WTC11 (cell line): ENCODE data around the gene DTX4. TPM values are rescaled to one million over a fixed set of nuclear protein-coding genes. Genes with fewer than 3 reads are reported as not detected.

Experiments used
- ATAC-seq: fragments of 200-7000 bp; cut with Tn5 transposase; 2 replicates; pipeline ENCODE4 v1.10.0; 2021; ENCODE audit warnings: mild to moderate bottlenecking, moderate library complexity
- CTCF ChIA-PET: fragments of 300-600 bp; sonication (Branson Sonifier 250); formaldehyde crosslinking; loops from one replicate; lab custom pipeline; 2021; ENCODE audit warnings: antibody characterized with exemption; lab: Charles Lee
- POLR2A ChIA-PET: fragments of 350-600 bp; sonication (Branson Sonifier 250); formaldehyde crosslinking; loops from one replicate; lab custom pipeline; 2021; ENCODE audit warnings: antibody characterized with exemption; lab: Charles Lee
- DNase-seq: peaks from one replicate; pipeline ENCODE4 v3.0.0; 2021; ENCODE audit warnings: low spot score
- H3K27ac Mint-ChIP-seq: 2 replicates; pipeline ENCODE4 v1.8.0; 2021; ENCODE audit warnings: mixed read lengths
- H3K27me3 Mint-ChIP-seq: 2 replicates; pipeline ENCODE4 v1.8.0; 2021; ENCODE audit warnings: low read depth, mild to moderate bottlenecking, moderate library complexity, mixed read lengths
- H3K36me3 Mint-ChIP-seq: 2 replicates; pipeline ENCODE4 v1.8.0; 2021; ENCODE audit warnings: mixed read lengths
- H3K4me1 Mint-ChIP-seq: 2 replicates; pipeline ENCODE4 v1.8.0; 2022; ENCODE audit warnings: mixed read lengths
- H3K4me3 Mint-ChIP-seq: 2 replicates; pipeline ENCODE4 v1.8.0; 2021; ENCODE audit warnings: mild to moderate bottlenecking, moderate library complexity, mixed read lengths
- H3K9me3 Mint-ChIP-seq: 2 replicates; pipeline ENCODE4 v1.8.0; 2021; ENCODE audit warnings: mixed read lengths
- CREB1 ChIP-seq: sonication (generic); formaldehyde crosslinking; IDR thresholded peaks from 2 replicates; pipeline ENCODE4 v1.8.0; 2023; ENCODE audit warnings: mild to moderate bottlenecking, missing genetic modification reagents
- ELF4 ChIP-seq: sonication (generic); formaldehyde crosslinking; IDR thresholded peaks from 2 replicates; pipeline ENCODE4 v1.8.1; 2022; ENCODE audit warnings: low read depth, mild to moderate bottlenecking, moderate library complexity, missing genetic modification reagents
- EMX1 ChIP-seq: fragments of 250-450 bp; sonication (Bioruptor Pico); IDR thresholded peaks from 2 replicates; pipeline ENCODE4 v1.8.0; 2021; ENCODE audit warnings: mild to moderate bottlenecking
- ERG ChIP-seq: fragments of 250-450 bp; sonication (Bioruptor Pico); IDR thresholded peaks from 2 replicates; pipeline ENCODE4 v1.8.0; 2021; ENCODE audit warnings: mild to moderate bottlenecking
- FOXP1 ChIP-seq: sonication (generic); formaldehyde crosslinking; IDR thresholded peaks from 2 replicates; pipeline ENCODE4 v1.8.0; 2022; ENCODE audit warnings: missing genetic modification reagents, mild to moderate bottlenecking, moderate library complexity, borderline replicate concordance
- GRHL2 ChIP-seq: fragments of 250-450 bp; sonication (Bioruptor Pico); IDR thresholded peaks from 2 replicates; pipeline ENCODE4 v1.8.0; 2022; ENCODE audit warnings: mild to moderate bottlenecking, moderate library complexity; ENCODE audit not compliant: insufficient replicate concordance, severe bottlenecking
- GTF2I ChIP-seq: fragments of 250-450 bp; sonication (Bioruptor Pico); conservative IDR thresholded peaks from 2 replicates; pipeline ENCODE4 v1.4.0; 2021; ENCODE audit warnings: mild to moderate bottlenecking
- IRF1 ChIP-seq: sonication (generic); formaldehyde crosslinking; IDR thresholded peaks from 2 replicates; pipeline ENCODE4 v1.8.0; 2023; ENCODE audit warnings: missing genetic modification reagents
- JUN ChIP-seq: sonication (generic); formaldehyde crosslinking; IDR thresholded peaks from 2 replicates; pipeline ENCODE4 v1.8.0; 2023; ENCODE audit warnings: mild to moderate bottlenecking, missing genetic modification reagents
- KAT7 ChIP-seq: sonication (generic); formaldehyde crosslinking; IDR thresholded peaks from 2 replicates; pipeline ENCODE4 v1.8.1; 2023; ENCODE audit warnings: missing genetic modification reagents, mild to moderate bottlenecking, borderline replicate concordance
- MYBL2 ChIP-seq: sonication (generic); formaldehyde crosslinking; IDR thresholded peaks from 2 replicates; pipeline ENCODE4 v1.8.1; 2023; ENCODE audit warnings: mild to moderate bottlenecking, moderate library complexity, missing genetic modification reagents
- NFATC4 ChIP-seq: fragments of 250-450 bp; sonication (Bioruptor Pico); IDR thresholded peaks from 2 replicates; pipeline ENCODE4 v1.9.0; 2021; ENCODE audit warnings: mild to moderate bottlenecking
- NFE2L1 ChIP-seq: sonication (generic); formaldehyde crosslinking; IDR thresholded peaks from 2 replicates; pipeline ENCODE4 v1.8.1; 2023; ENCODE audit warnings: missing genetic modification reagents
- NR1H2 ChIP-seq: sonication (generic); formaldehyde crosslinking; IDR thresholded peaks from 2 replicates; pipeline ENCODE4 v1.9.0; 2021; ENCODE audit warnings: mild to moderate bottlenecking, moderate library complexity, missing genetic modification reagents
- NR3C1 ChIP-seq: sonication (generic); formaldehyde crosslinking; conservative IDR thresholded peaks from 2 replicates; pipeline ENCODE4 v1.8.1; 2023; ENCODE audit warnings: low read depth, mild to moderate bottlenecking, missing genetic modification reagents
- PRRX2 ChIP-seq: fragments of 250-450 bp; sonication (Bioruptor Pico); IDR thresholded peaks from 2 replicates; pipeline ENCODE4 v1.8.0; 2021; ENCODE audit warnings: mild to moderate bottlenecking
- RELA ChIP-seq: sonication (generic); formaldehyde crosslinking; IDR thresholded peaks from 2 replicates; pipeline ENCODE4 v1.8.1; 2022; ENCODE audit warnings: missing genetic modification reagents, mild to moderate bottlenecking, borderline replicate concordance
- SMAD4 ChIP-seq: sonication (generic); formaldehyde crosslinking; IDR thresholded peaks from 2 replicates; pipeline ENCODE4 v1.8.0; 2022; ENCODE audit warnings: mild to moderate bottlenecking, missing genetic modification reagents
- SP1 ChIP-seq: sonication (generic); formaldehyde crosslinking; conservative IDR thresholded peaks from 2 replicates; pipeline ENCODE4 v1.8.1; 2022; ENCODE audit warnings: missing genetic modification reagents
- USF2 ChIP-seq: sonication (generic); formaldehyde crosslinking; IDR thresholded peaks from 2 replicates; pipeline ENCODE4 v1.8.1; 2023; ENCODE audit warnings: mild to moderate bottlenecking, missing genetic modification reagents, moderate library complexity
- ZBTB21 ChIP-seq: sonication (generic); formaldehyde crosslinking; IDR thresholded peaks from 2 replicates; pipeline ENCODE4 v1.8.1; 2023; ENCODE audit warnings: mild to moderate bottlenecking, missing genetic modification reagents, borderline replicate concordance
- ZNF121 ChIP-seq: sonication (generic); formaldehyde crosslinking; IDR thresholded peaks from 2 replicates; pipeline ENCODE4 v1.8.0; 2023; ENCODE audit warnings: missing genetic modification reagents
- ZNF671 ChIP-seq: fragments of 250-450 bp; sonication (Bioruptor Pico); IDR thresholded peaks from 2 replicates; pipeline ENCODE4 v1.8.0; 2021; ENCODE audit warnings: mild to moderate bottlenecking
- total RNA-seq: library from RNA; stranded (reverse); gene quantifications from 3 replicates; pipeline ENCODE4 v1.2.3, GENCODE V29; 2021
- TF ChIP-seq, protein P1 (sequence below): sonication (generic); formaldehyde crosslinking; IDR thresholded peaks from 2 replicates; pipeline ENCODE4 v1.8.1; 2023; ENCODE audit warnings: mild to moderate bottlenecking, missing genetic modification reagents
- TF ChIP-seq, protein P2 (sequence below): sonication (generic); formaldehyde crosslinking; IDR thresholded peaks from 2 replicates; pipeline ENCODE4 v1.8.1; 2022; ENCODE audit warnings: mild to moderate bottlenecking, missing genetic modification reagents, moderate library complexity, borderline replicate concordance
- TF ChIP-seq, protein P3 (sequence below): fragments of 250-450 bp; sonication (Bioruptor Pico); IDR thresholded peaks from 2 replicates; pipeline ENCODE4 v1.9.0; 2021; ENCODE audit warnings: mild to moderate bottlenecking

Gene DTX4
- total RNA-seq, 1 experiment from 2014 or later = 15.5 TPM

DNA sequence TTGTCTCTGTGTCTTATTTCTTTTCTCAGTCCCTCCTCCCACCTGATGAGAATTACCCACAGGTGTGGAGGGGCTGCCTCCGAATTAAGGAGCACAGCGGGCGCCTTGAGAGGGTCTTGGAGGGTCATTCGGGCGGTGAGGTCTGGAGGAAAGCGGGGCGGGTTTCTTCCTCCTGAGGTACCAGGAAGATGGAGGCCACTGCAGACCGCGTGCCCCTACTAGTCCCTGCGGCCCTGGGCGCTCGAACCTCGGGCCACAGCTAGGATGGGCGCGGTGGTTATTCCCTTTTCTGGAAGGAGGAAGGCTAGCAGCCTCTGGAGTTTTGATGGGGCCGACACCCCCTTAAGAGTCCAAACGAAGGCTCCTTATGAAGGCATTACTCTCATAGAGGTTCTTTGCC is 34.7 kb upstream of the DTX4 start (continued):
- no peak for TF ChIP-seq IRF1 (CRISPR knock-in tag)
- TF ChIP-seq KAT7 = no peak
- no peak for TF ChIP-seq RELA (CRISPR knock-in tag)

- Mint-ChIP-seq H3K9me3 (peaks cover 10% of the 10 kb centered on the region), H3K36me3 (peaks cover 18% of the 10 kb centered on the region), H3K4me3 (no peak overlapping the region), H3K27ac (no peak overlapping the region), H3K4me1 (peaks cover 23% of the 10 kb centered on the region), H3K27me3 (peaks cover 4% of the 10 kb centered on the region; the same call in 1 of the 2 replicates)
- ATAC-seq (no peak), DNase-seq (no peak)
- ChIA-PET POLR2A (no interaction called here), CTCF (no interaction called here)
- TF ChIP-seq, protein P1, sequence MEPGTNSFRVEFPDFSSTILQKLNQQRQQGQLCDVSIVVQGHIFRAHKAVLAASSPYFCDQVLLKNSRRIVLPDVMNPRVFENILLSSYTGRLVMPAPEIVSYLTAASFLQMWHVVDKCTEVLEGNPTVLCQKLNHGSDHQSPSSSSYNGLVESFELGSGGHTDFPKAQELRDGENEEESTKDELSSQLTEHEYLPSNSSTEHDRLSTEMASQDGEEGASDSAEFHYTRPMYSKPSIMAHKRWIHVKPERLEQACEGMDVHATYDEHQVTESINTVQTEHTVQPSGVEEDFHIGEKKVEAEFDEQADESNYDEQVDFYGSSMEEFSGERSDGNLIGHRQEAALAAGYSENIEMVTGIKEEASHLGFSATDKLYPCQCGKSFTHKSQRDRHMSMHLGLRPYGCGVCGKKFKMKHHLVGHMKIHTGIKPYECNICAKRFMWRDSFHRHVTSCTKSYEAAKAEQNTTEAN (CRISPR knock-in tag) = no peak
- TF ChIP-seq SMAD4 (CRISPR knock-in tag) = no peak
- TF ChIP-seq PRRX2 (CRISPR knock-in tag) = no peak
- TF ChIP-seq, protein P2, sequence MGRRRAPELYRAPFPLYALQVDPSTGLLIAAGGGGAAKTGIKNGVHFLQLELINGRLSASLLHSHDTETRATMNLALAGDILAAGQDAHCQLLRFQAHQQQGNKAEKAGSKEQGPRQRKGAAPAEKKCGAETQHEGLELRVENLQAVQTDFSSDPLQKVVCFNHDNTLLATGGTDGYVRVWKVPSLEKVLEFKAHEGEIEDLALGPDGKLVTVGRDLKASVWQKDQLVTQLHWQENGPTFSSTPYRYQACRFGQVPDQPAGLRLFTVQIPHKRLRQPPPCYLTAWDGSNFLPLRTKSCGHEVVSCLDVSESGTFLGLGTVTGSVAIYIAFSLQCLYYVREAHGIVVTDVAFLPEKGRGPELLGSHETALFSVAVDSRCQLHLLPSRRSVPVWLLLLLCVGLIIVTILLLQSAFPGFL (CRISPR knock-in tag) = no peak
- no peak for TF ChIP-seq ZBTB21
- no peak for TF ChIP-seq NR3C1 (CRISPR knock-in tag)
- TF ChIP-seq SP1 (CRISPR knock-in tag) = no peak
- no peak for TF ChIP-seq EMX1 (CRISPR knock-in tag)
- TF ChIP-seq JUN = no peak
- TF ChIP-seq ZNF671 (CRISPR knock-in tag) = no peak
These were observed 33.3 kb upstream of the DTX4 start for GRCh38 chr11:59138643-59139042.

- H3K36me3 Mint-ChIP-seq = peaks cover 12% of the 10 kb centered on the region
- H3K9me3 Mint-ChIP-seq = peaks cover 5% of the 10 kb centered on the region; the same call in 1 of the 2 replicates
- peak overlapping the region; percentile 86 for H3K4me3 Mint-ChIP-seq
- ChIA-PET CTCF (interaction anchor here (1.4 to 2.1 kb wide), 4 partner anchors 17 to 236 kb away, joined by 3 to 12 read pairs (median 4); no protein-coding TSS in a partner anchor), POLR2A (no interaction called here)
- peaks cover 13% of the 10 kb centered on the region for H3K27me3 Mint-ChIP-seq
- H3K4me1 Mint-ChIP-seq = peaks cover 39% of the 10 kb centered on the region
- ATAC-seq (no peak), DNase-seq (no peak)
- H3K27ac Mint-ChIP-seq = no peak overlapping the region
- no peak for TF ChIP-seq ZNF121
- TF ChIP-seq NFATC4 = no peak
- no peak for TF ChIP-seq IRF1 (CRISPR knock-in tag)
- no peak for TF ChIP-seq MYBL2
- TF ChIP-seq USF2 (CRISPR knock-in tag) = no peak
- TF ChIP-seq CREB1 (CRISPR knock-in tag) = no peak
- no peak for TF ChIP-seq GTF2I
- TF ChIP-seq, protein P3, sequence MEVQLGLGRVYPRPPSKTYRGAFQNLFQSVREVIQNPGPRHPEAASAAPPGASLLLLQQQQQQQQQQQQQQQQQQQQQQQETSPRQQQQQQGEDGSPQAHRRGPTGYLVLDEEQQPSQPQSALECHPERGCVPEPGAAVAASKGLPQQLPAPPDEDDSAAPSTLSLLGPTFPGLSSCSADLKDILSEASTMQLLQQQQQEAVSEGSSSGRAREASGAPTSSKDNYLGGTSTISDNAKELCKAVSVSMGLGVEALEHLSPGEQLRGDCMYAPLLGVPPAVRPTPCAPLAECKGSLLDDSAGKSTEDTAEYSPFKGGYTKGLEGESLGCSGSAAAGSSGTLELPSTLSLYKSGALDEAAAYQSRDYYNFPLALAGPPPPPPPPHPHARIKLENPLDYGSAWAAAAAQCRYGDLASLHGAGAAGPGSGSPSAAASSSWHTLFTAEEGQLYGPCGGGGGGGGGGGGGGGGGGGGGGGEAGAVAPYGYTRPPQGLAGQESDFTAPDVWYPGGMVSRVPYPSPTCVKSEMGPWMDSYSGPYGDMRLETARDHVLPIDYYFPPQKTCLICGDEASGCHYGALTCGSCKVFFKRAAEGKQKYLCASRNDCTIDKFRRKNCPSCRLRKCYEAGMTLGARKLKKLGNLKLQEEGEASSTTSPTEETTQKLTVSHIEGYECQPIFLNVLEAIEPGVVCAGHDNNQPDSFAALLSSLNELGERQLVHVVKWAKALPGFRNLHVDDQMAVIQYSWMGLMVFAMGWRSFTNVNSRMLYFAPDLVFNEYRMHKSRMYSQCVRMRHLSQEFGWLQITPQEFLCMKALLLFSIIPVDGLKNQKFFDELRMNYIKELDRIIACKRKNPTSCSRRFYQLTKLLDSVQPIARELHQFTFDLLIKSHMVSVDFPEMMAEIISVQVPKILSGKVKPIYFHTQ (CRISPR knock-in tag) = no peak
- no peak for TF ChIP-seq ERG (CRISPR knock-in tag)
- TF ChIP-seq, protein P2 (CRISPR knock-in tag) = no peak
- TF ChIP-seq NFE2L1 = no peak
- TF ChIP-seq ELF4 (CRISPR knock-in tag) = no peak
- TF ChIP-seq FOXP1 (CRISPR knock-in tag) = no peak
- no peak for TF ChIP-seq NR1H2 (CRISPR knock-in tag)
- no peak for TF ChIP-seq GRHL2 (CRISPR knock-in tag)
These were observed 30.7 kb upstream of the DTX4 start for GRCh38 chr11:59141191-59141590.
